NCI-H2029 (cell line): ENCODE data around the gene BLTP3A.

Source experiments
- DNase-seq: peaks from one replicate; lab custom pipeline; 2025; lab: John Stamatoyannopoulos, UW

The BLTP3A gene

DNA sequence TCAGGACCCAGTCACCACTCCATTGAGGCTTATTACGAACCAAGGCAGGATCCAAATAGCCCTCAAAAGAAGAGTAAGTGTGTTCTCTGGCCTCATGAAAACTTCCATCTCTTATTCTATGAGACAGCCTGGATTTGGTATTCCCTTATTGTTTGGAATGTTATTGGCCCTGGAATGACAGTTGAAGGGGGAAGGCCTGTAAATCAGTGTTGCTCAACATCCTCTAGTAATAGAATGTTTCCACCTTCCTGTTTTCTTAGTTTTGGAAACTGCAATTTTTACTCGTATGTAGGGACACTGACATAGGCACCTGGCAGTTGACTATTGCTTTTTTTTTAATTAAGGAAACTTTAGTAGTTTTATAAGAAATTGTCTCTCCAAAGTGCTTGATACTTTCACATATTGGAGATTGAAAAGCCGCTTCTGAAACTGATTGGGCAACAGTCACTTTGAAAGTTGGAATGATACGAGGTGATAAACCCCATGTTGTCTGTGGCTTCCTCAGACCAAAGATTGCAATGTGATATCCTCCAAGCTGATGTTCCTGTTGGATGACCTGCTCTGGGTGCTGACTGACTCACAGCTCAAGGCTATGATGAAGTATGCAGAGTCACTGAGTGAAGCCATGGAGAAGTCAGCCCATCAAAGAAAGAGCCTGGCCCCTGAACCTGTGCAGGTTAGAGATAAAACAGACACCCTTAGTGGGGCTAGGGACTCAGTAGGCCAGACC lies 43.1 kb downstream of the BLTP3A start:
- DNase-seq, result no peak

DNA sequence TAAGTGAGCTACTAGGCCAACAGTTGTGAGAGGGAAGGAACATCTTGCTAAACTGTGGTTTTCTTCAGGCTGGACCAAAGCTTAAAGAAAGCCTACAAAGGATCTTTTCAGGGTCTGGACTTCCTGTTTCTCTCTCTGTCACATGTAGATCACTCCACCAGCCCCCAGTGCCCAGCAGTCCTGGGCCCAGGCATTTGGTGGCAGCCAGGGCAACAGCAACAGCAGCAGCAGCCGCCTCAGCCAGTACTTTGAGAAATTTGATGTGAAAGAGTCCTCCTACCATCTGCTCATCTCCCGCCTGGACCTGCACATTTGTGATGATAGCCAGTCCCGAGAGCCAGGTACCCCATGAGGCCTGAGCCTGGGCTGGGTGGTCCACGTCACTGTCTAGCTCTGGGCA lies 44.1 kb downstream of the BLTP3A start:
- no peak for DNase-seq

DNA sequence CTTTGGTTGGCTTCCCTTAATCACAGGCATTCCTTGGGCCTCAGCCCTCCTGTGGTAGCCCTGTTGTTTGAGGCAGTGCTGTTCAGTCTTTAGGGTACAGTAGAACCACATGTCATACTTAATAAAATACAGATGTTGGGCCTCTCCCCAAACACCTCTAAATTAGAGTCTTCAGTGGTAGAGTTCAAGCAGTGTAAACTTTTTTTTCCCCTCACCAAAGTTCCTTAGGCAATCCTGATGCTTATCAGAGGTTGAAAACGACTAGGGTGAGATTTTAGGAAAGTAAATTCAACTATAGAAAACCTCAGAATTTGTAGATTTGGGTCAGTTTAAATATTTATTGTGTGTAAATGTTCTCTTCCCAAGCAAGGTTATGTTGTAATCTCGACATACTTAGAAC lies 44.6 kb downstream of the BLTP3A start:
- DNase-seq, result no peak

DNA sequence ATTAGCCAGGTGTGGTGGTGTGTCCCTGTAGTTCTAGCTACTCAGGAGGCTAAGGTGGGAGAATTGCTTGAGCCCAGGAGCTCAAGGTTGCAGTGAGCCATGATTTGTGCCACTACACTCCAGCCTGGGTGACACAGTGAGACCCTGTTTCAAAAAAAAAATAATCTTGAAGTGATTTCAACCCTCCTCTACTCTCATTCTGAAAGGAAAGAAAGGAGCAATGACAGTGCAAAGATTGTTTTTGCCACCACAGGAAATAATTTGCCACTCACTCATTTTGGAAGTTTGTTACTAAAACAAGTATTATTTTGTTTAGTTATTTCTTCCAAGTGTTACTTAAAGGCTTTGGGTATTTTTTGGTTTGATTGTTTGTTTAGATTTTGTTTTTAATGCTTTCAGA lies 45.6 kb downstream of the BLTP3A start:
- DNase-seq, result no peak

DNA sequence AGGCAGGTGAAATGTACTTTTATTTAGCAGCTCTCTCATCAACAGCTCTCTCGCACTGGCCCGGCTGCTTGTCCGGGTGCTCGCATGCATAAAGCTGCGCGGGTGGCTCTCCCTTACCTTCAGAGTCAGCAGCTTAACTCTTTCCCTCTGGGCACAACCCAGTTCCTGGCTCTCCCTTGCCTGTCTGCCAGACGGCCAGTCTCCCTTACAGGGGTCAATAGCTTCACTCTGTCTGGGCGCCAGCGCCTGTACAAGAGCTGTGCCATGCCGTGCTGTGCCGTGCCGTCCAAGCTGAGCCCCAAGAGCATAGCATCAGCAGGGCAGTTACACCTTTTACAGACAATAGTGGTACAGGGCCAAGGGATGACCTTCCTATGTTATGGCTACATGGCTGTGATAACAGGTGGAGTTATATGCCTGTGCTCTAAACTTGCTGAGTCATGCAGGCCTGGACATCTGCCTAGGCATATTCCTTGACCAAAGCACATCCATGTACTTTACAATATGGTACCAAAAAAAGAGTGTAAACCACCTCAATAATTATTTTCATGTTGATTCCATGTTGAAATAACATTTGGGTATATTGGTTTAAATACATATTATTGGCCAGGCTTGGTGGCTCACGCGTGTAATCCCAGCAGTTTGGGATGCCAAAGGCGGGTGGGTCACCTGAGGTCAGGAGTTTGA lies 47.9 kb downstream of the BLTP3A start:
- DNase-seq, result no peak
